Prostate gland (tissue), 2 donors: ENCODE results near the gene FGF2. TPM values are rescaled to one million over a fixed set of nuclear protein-coding genes. Genes with fewer than 3 reads are reported as not detected.

Experiments
- DNase-seq: peaks from one replicate; pipeline ENCODE4 v3.0.0-alpha.2; 2019; ENCODE audit warnings: low spot score
- H3K27ac ChIP-seq, 2 donors: fragments of 200-600 bp; sonication (generic); 2 replicates each; pipeline ENCODE4 v1.5.1; 2017 to 2019
- H3K27me3 ChIP-seq: fragments of 200-600 bp; sonication (generic); replicated peaks from 2 replicates; pipeline ENCODE4 v1.5.1; 2019; ENCODE audit not compliant: insufficient read depth
- H3K36me3 ChIP-seq, 2 donors: fragments of 200-600 bp; sonication (generic); 1 replicate in 1 of 2; 2 replicates in 1 of 2; pipeline versions ENCODE4 v1.5.1 to v1.8.1; 2017 to 2019
- H3K4me1 ChIP-seq: fragments of 200-600 bp; sonication (generic); replicated peaks from 2 replicates; pipeline ENCODE4 v1.5.1; 2019
- H3K4me3 ChIP-seq, 2 donors: fragments of 200-600 bp; sonication (generic); 2 replicates each; pipeline ENCODE4 v1.5.1; 2017 to 2019
- H3K9me3 ChIP-seq: fragments of 200-600 bp; sonication (generic); 2 replicates; pipeline ENCODE4 v1.5.1; 2017
- POLR2A ChIP-seq: fragments of 450-650 bp; IDR thresholded peaks from one replicate; pipeline ENCODE4 v1.6.1; 2016; ENCODE audit warnings: antibody characterized with exemption, mild to moderate bottlenecking
- POLR2AphosphoS5 ChIP-seq: sonication (generic); formaldehyde crosslinking; IDR thresholded peaks from one replicate; pipeline ENCODE4 v1.6.1; 2017; ENCODE audit warnings: antibody characterized with exemption
- WGBS: methylation state at CpG from one replicate; pipeline ENCODE4 v1.1.5; 2018; 5-methylcytosine and 5-hydroxymethylcytosine counted together
- intact Hi-C: fragments of 100-400 bp; cut with DNase I; formaldehyde crosslinking; loops from one replicate; pipeline ENCODE4 v1.14.2; 2022
- total RNA-seq, 2 donors: library from RNA; depleted of rRNA; stranded (reverse); fragments of >200 nt; gene quantifications; one replicate each; pipeline ENCODE4 v1.1.0, GENCODE V29; 2016
- TF ChIP-seq, protein P1 (sequence below), 4 experiments: fragments of 200-600 bp in 2 of 4; fragments of 450-650 bp in 2 of 4; sonication (generic) in 2 of 4; IDR thresholded peaks; 1 replicate in 3 of 4; 2 replicates in 1 of 4; pipeline ENCODE4 v1.5.1; 2016 to 2019; ENCODE audit warnings: antibody characterized with exemption in 4 of 4, mild to moderate bottlenecking in 2 of 4, moderate library complexity in 2 of 4

FGF2 gene
- total RNA-seq, 2 donors from 2014 or later = 4.4 to 4.8 TPM

DNA sequence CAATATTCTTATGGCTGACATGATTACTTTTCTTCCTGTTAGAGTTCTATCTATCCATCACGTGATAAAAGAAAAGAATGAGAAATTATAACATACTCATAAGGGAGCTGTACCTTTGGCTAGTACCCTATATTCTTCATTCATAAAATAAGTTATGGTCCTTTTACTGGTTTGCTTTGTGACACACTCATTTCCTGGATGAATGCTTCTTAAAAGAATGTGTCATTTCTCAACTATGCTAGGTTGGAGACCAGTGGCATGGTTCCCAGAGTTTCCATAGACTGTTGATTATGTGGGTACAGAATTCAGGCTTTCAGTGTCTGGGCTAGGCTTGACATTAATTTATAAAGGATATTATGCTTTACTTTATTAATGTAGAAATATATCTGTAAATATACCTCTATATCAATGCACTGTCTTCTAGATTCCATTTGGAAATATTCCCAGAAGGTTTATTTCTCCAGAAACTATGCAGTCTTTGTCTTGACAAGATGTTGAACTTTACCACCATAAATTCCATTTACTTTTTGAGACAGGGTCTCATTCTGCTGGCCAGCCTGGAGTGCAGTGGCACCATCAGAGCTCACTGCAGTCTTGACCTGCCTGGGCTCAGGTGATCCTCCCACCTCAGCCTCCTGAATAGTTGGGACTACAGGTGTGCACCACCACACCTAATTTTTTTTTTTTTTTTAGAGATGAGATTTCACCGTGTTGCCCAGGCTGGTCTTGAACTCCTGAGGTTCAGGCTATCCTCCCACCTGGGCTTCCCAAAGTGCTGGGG lies 71.9 kb downstream of the FGF2 start:
- no peaks in the 10 kb centered on the region for H3K9me3 ChIP-seq
- no peaks in the 10 kb centered on the region for H3K36me3 ChIP-seq
- TF ChIP-seq, protein P1, sequence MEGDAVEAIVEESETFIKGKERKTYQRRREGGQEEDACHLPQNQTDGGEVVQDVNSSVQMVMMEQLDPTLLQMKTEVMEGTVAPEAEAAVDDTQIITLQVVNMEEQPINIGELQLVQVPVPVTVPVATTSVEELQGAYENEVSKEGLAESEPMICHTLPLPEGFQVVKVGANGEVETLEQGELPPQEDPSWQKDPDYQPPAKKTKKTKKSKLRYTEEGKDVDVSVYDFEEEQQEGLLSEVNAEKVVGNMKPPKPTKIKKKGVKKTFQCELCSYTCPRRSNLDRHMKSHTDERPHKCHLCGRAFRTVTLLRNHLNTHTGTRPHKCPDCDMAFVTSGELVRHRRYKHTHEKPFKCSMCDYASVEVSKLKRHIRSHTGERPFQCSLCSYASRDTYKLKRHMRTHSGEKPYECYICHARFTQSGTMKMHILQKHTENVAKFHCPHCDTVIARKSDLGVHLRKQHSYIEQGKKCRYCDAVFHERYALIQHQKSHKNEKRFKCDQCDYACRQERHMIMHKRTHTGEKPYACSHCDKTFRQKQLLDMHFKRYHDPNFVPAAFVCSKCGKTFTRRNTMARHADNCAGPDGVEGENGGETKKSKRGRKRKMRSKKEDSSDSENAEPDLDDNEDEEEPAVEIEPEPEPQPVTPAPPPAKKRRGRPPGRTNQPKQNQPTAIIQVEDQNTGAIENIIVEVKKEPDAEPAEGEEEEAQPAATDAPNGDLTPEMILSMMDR (IDR thresholded peaks at IDR 0.05) = no peak
- TF ChIP-seq POLR2AphosphoS5 = peak; percentile 83
- no peaks in the 10 kb centered on the region for H3K4me1 ChIP-seq
- H3K4me3 ChIP-seq = no peak overlapping the region
- H3K27ac ChIP-seq = no peak overlapping the region
- DNase-seq = peak; percentile 70
- intact Hi-C loops = no loop called here
- 55% methylated on average over 2 of the region's 2 CpGs for whole genome bisulfite sequencing
- no peaks in the 10 kb centered on the region for H3K27me3 ChIP-seq

GRCh38 chr4:122899682-122900081 lies 73.1 kb downstream of the FGF2 start:
- intact Hi-C loops = no loop called here
- no peak for DNase-seq
- H3K9me3 ChIP-seq = no peaks in the 10 kb centered on the region
- WGBS = 91% methylated on average over 7 of the region's 7 CpGs
- TF ChIP-seq, protein P1 (IDR thresholded peaks at IDR 0.05) = no peak
- H3K4me3 ChIP-seq = no peak overlapping the region
- no peak overlapping the region for H3K27ac ChIP-seq
- no peaks in the 10 kb centered on the region for H3K27me3 ChIP-seq
- no peaks in the 10 kb centered on the region for H3K36me3 ChIP-seq
- H3K4me1 ChIP-seq = no peaks in the 10 kb centered on the region

GRCh38 chr4:122900314-122900713 lies 73.7 kb downstream of the FGF2 start:
- no peaks in the 10 kb centered on the region for H3K27me3 ChIP-seq
- H3K27ac ChIP-seq = no peak overlapping the region
- H3K9me3 ChIP-seq = no peaks in the 10 kb centered on the region
- no peaks in the 10 kb centered on the region for H3K36me3 ChIP-seq
- TF ChIP-seq, protein P1 (IDR thresholded peaks at IDR 0.05) = no peak
- no peak for TF ChIP-seq POLR2AphosphoS5
- TF ChIP-seq POLR2A = no peak
- intact Hi-C loops = no loop called here
- no peak overlapping the region for H3K4me3 ChIP-seq
- 96% methylated on average over 3 of the region's 3 CpGs for WGBS
- no peaks in the 10 kb centered on the region for H3K4me1 ChIP-seq
- no peak for DNase-seq

DNA sequence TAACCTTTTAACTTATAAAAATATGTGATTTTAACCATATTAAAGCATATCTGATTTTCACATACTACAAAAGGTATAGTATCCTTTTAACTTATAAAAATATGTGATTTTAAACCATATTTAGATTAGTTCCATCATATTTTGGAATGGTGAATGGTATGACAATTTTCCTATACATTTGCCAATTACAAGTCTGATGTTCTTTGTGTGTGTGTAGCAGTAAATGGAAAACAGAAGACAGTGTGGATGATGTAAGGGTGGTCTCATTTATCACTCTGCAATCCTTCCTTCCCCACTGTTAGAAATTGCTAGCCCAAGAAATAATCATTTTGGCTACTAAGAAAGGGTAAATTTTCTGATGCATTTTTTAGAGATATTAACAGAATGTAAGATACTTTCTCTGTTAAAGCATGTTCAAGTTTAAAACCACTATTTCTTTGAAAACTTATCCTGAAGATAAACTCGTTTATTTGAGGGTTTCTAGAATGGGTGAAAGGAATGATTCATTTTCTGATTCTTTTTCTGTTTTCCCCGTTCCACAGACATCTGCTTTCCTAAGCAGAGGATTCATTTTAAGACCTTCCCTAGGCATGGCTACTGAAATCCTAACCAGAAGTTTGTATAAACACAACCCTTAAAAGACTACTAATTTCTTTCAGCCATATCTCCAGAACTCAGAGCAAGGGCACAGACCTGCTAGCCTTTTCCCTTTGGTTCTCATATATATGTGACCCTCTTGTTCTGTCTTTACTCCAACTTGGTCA lies 74.8 kb downstream of the FGF2 start:
- TF ChIP-seq POLR2A = no peak
- TF ChIP-seq POLR2AphosphoS5 = no peak
- TF ChIP-seq, protein P1 (IDR thresholded peaks at IDR 0.05) = no peak
- H3K9me3 ChIP-seq = no peaks in the 10 kb centered on the region
- no peaks in the 10 kb centered on the region for H3K36me3 ChIP-seq
- no peak for DNase-seq
- no peaks in the 10 kb centered on the region for H3K4me1 ChIP-seq
- intact Hi-C loops = no loop called here
- H3K27me3 ChIP-seq = no peaks in the 10 kb centered on the region
- no peak overlapping the region for H3K27ac ChIP-seq
- WGBS = 67% methylated on average over 2 of the region's 2 CpGs
- H3K4me3 ChIP-seq = no peak overlapping the region
